ENCODE measurements around the gene CDKN2AIPNL. TPM values are rescaled to one million over a fixed set of nuclear protein-coding genes. Genes with fewer than 3 reads are reported as not detected.

Gene CDKN2AIPNL
- total RNA-seq, 1 experiment from 2014 or later = 82.4 TPM

DNA sequence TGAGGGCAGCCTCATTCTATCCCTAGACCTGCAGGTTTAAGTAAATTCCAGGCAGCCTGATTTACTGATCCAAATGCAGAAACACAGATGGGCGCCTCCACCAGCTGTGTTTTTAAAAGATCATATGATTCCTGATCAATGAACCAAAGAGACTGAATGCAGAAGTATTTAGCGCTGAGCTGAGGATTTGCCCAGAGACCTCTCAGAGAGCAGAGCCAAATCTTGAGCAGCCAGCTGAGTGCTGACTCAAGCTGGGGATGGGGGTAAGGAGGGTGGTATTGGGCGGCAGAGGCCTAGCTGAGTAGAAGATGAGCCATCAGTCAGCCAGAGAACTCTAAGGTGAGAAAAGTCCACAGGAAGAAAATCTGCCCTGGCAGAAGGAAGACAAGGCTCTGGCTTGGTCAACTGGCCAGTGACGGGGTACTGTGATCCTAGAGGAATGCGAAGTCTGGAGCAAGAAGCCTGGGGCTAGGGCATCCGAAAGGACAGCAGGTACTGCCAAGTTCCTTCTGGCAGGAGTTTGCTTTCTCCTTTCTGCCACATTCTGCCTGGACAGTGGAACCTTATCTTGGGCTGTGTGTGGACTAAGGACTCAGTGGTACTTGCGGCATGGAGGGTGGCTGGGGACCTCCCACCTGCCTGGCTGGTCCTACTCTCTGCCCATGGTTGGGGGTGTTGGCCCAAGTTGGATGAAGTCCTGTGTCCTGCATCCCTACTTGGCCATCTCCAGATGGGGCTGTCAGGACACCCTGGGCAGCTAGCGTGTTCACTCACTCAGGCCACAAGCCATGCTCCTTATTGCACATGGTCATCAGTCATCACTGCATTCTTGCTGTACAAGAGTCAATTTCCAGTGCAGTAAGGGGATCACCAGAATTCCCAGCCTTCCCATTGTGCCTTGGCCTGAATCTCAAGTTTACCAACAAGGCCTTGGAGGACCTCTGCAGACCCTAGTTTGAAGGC is 34.5 kb upstream of the CDKN2AIPNL start:
- intact Hi-C loops (cut with micrococcal nuclease) = no loop called here
- ChIA-PET CTCF (interaction anchor here (0.5 to 1.6 kb wide), 5 partner anchors 13 to 141 kb away, joined by 3 to 5 read pairs (median 3); partner anchors contain the start of gene CDKN2AIPNL), POLR2A (interaction anchor here (0.6 to 3.4 kb wide), 7 partner anchors 10 to 114 kb away, joined by 3 to 17 read pairs (median 4); no protein-coding TSS in a partner anchor)
- H3K36me3 Mint-ChIP-seq (ENCODE audit: insufficient read depth, unreplicated experiment) = no peaks in the 10 kb centered on the region
- DNase-seq (ENCODE audit: unreplicated experiment) = peak; percentile 15
- H3K4me1 Mint-ChIP-seq (ENCODE audit: insufficient read depth, unreplicated experiment) = peaks cover 31% of the 10 kb centered on the region
- H3K4me3 Mint-ChIP-seq (ENCODE audit: unreplicated experiment) = no peak overlapping the region
- H3K27me3 Mint-ChIP-seq (ENCODE audit: insufficient read depth, unreplicated experiment) = no peaks in the 10 kb centered on the region
- no peaks in the 10 kb centered on the region for H3K9me3 Mint-ChIP-seq (ENCODE audit: unreplicated experiment)
- no TSS peak for BruUV-seq (replicated peaks)
- TF ChIP-seq, protein P1, sequence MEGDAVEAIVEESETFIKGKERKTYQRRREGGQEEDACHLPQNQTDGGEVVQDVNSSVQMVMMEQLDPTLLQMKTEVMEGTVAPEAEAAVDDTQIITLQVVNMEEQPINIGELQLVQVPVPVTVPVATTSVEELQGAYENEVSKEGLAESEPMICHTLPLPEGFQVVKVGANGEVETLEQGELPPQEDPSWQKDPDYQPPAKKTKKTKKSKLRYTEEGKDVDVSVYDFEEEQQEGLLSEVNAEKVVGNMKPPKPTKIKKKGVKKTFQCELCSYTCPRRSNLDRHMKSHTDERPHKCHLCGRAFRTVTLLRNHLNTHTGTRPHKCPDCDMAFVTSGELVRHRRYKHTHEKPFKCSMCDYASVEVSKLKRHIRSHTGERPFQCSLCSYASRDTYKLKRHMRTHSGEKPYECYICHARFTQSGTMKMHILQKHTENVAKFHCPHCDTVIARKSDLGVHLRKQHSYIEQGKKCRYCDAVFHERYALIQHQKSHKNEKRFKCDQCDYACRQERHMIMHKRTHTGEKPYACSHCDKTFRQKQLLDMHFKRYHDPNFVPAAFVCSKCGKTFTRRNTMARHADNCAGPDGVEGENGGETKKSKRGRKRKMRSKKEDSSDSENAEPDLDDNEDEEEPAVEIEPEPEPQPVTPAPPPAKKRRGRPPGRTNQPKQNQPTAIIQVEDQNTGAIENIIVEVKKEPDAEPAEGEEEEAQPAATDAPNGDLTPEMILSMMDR (IDR thresholded peaks at IDR 0.05; ENCODE audit: unreplicated experiment) = no peak
- no peak overlapping the region for H3K27ac Mint-ChIP-seq (ENCODE audit: low read depth, unreplicated experiment)

DNA sequence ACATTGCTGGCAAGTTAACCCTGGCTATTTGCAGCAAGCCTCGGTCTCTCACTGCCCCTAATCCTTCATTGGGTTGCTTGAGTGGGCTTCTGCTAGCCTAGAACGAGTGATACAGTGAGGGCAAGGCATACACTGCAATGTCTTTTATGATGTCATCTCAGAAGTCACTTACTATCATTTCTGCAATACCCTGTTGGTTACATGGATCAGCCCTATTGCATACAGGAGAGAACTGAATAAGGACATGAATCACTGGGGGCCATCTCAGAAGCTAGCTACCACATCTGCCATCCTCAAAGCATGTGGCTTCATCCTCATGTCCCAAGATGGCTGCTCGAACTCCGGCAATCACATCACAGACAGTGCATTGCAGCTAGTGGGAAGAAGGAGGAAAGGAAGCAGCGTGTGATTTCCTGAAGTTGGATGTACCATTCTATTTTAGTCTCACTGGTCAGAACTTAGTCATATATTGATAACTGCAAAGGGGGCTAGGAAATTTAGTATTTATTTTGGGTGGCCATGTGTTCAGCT is 33.3 kb upstream of the CDKN2AIPNL start:
- BruUV-seq (replicated peaks) = no TSS peak
- no peaks in the 10 kb centered on the region for H3K9me3 Mint-ChIP-seq (ENCODE audit: unreplicated experiment)
- no peak overlapping the region for H3K27ac Mint-ChIP-seq (ENCODE audit: low read depth, unreplicated experiment)
- no peak overlapping the region for H3K4me3 Mint-ChIP-seq (ENCODE audit: unreplicated experiment)
- TF ChIP-seq, protein P1 (IDR thresholded peaks at IDR 0.05; ENCODE audit: unreplicated experiment) = no peak
- H3K4me1 Mint-ChIP-seq (ENCODE audit: insufficient read depth, unreplicated experiment) = peaks cover 30% of the 10 kb centered on the region
- intact Hi-C loops (cut with micrococcal nuclease) = no loop called here
- H3K36me3 Mint-ChIP-seq (ENCODE audit: insufficient read depth, unreplicated experiment) = no peaks in the 10 kb centered on the region
- no peak for DNase-seq (ENCODE audit: unreplicated experiment)
- no peaks in the 10 kb centered on the region for H3K27me3 Mint-ChIP-seq (ENCODE audit: insufficient read depth, unreplicated experiment)
- ChIA-PET CTCF (interaction anchor here (0.5 to 1.6 kb wide), 3 partner anchors 15 to 77 kb away, joined by 3 to 5 read pairs (median 3); no protein-coding TSS in a partner anchor), POLR2A (interaction anchor here (0.7 to 1.6 kb wide), 5 partner anchors 8 to 78 kb away, joined by 3 to 7 read pairs (median 4); no protein-coding TSS in a partner anchor)

DNA sequence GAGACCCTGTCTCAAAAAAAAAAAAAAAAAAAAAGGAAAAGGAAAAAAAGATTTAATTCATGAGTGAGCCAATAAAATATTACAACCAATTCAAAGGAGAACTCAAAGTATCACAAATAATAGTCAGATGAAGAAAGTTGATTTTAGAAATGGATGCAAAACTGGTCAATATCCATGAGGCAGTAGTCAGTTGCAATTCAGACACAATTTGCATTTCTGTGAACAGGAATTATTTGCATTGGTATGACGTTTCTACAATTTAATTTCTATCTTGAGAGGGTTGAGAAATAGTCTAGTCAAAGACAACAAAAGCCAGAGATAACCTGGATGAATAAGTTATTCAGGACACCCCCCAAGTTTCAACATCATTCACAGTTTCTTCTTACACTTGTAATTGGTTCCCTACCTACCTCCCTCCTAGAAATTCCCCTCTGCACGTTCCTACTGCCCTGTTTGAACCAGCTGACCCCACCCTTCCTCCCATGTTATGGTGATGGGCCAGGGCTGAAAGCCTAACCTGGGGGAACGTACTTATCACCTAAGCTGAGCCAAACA is 28.6 kb upstream of the CDKN2AIPNL start:
- Mint-ChIP-seq H3K4me3 (ENCODE audit: unreplicated experiment) (no peak overlapping the region), H3K27me3 (ENCODE audit: insufficient read depth, unreplicated experiment) (no peaks in the 10 kb centered on the region), H3K27ac (ENCODE audit: low read depth, unreplicated experiment) (peak overlapping the region; percentile 61), H3K9me3 (ENCODE audit: unreplicated experiment) (no peaks in the 10 kb centered on the region), H3K4me1 (ENCODE audit: insufficient read depth, unreplicated experiment) (peaks cover 54% of the 10 kb centered on the region), H3K36me3 (ENCODE audit: insufficient read depth, unreplicated experiment) (no peaks in the 10 kb centered on the region)
- no TSS peak for BruUV-seq (replicated peaks)
- ChIA-PET CTCF (interaction anchor here (0.7 to 6.9 kb wide), 8 partner anchors 17 to 71 kb away, joined by 3 to 86 read pairs (median 5); partner anchors contain the start of gene CDKN2AIPNL), POLR2A (interaction anchor here (0.9 to 8.7 kb wide), 13 partner anchors 8 to 85 kb away, joined by 3 to 321 read pairs (median 9); partner anchors contain the start of genes CDKL3, CDKN2AIPNL, JADE2 and UBE2B)
- TF ChIP-seq, protein P1 (IDR thresholded peaks at IDR 0.05; ENCODE audit: unreplicated experiment) = no peak
- intact Hi-C loops (cut with micrococcal nuclease) = no loop called here
- DNase-seq (ENCODE audit: unreplicated experiment) = peak; percentile 63

Measured in MCF 10A (cell line).